Measurements from ENCODE around the gene MALAT1. TPM values are rescaled to one million over a fixed set of nuclear protein-coding genes. Genes with fewer than 3 reads are reported as not detected.

The MALAT1 gene
- total RNA-seq, 1 donor from 2014 or later = 12,130 TPM

- Mint-ChIP-seq H3K27ac (ENCODE audit: unreplicated experiment) (peak within 1 kb of the TSS; percentile 81), H3K9me3 (ENCODE audit: low read depth) (no peaks in the 10 kb centered on the region), H3K27me3 (ENCODE audit: low read depth) (no peaks in the 10 kb centered on the region), H3K4me1 (ENCODE audit: low read depth) (peaks cover 42% of the 10 kb centered on the region), H3K36me3 (ENCODE audit: low read depth) (peaks cover 10% of the 10 kb centered on the region), H3K4me3 (ENCODE audit: unreplicated experiment) (peak within 1 kb of the TSS; percentile 90)
- TF ChIP-seq CTCF (IDR thresholded peaks at IDR 0.05) = peak; percentile 15
- peak; percentile 90 for DNase-seq (ENCODE audit: low spot score)
Observed at GRCh38 chr11:65524741-65525545, 26.1 kb downstream of the MALAT1 start, which contains the start of gene SCYL1. TSS of gene SCYL1 (plus strand) at chr11:65525083. CDS start at chr11:65525154, 71 bp downstream.

- H3K36me3 Mint-ChIP-seq (ENCODE audit: low read depth) = peaks cover 14% of the 10 kb centered on the region
- peak overlapping the region; percentile 90 for H3K4me3 Mint-ChIP-seq (ENCODE audit: unreplicated experiment)
- H3K4me1 Mint-ChIP-seq (ENCODE audit: low read depth) = peaks cover 42% of the 10 kb centered on the region
- no peak for TF ChIP-seq CTCF (IDR thresholded peaks at IDR 0.05)
- DNase-seq (ENCODE audit: low spot score) = peak; percentile 86
- peak overlapping the region; percentile 81 for H3K27ac Mint-ChIP-seq (ENCODE audit: unreplicated experiment)
- H3K27me3 Mint-ChIP-seq (ENCODE audit: low read depth) = no peaks in the 10 kb centered on the region
- no peaks in the 10 kb centered on the region for H3K9me3 Mint-ChIP-seq (ENCODE audit: low read depth)
Observed at GRCh38 chr11:65525546-65526480, 27.0 kb downstream of the MALAT1 start.

- no peak for DNase-seq (ENCODE audit: low spot score)
- no peak for TF ChIP-seq CTCF (IDR thresholded peaks at IDR 0.05)
- no peak overlapping the region for H3K27ac Mint-ChIP-seq (ENCODE audit: unreplicated experiment)
- no peaks in the 10 kb centered on the region for H3K9me3 Mint-ChIP-seq (ENCODE audit: low read depth)
- H3K27me3 Mint-ChIP-seq (ENCODE audit: low read depth) = no peaks in the 10 kb centered on the region
- peak overlapping the region; percentile 90 for H3K4me3 Mint-ChIP-seq (ENCODE audit: unreplicated experiment)
- peaks cover 42% of the 10 kb centered on the region for H3K4me1 Mint-ChIP-seq (ENCODE audit: low read depth)
- peaks cover 23% of the 10 kb centered on the region for H3K36me3 Mint-ChIP-seq (ENCODE audit: low read depth)
Observed at GRCh38 chr11:65526744-65527143, 27.9 kb downstream of the MALAT1 start.

GRCh38 chr11:65528819-65529350, 30.0 kb downstream of the MALAT1 start:
- Mint-ChIP-seq H3K27ac (ENCODE audit: unreplicated experiment) (peak overlapping the region; percentile 67), H3K27me3 (ENCODE audit: low read depth) (no peaks in the 10 kb centered on the region), H3K4me3 (ENCODE audit: unreplicated experiment) (no peak overlapping the region)

More at GRCh38 chr11:65528819-65529350, 30.0 kb downstream of the MALAT1 start:
- no peaks in the 10 kb centered on the region for H3K9me3 Mint-ChIP-seq (ENCODE audit: low read depth)
- no peak for TF ChIP-seq CTCF (IDR thresholded peaks at IDR 0.05)
- DNase-seq (ENCODE audit: low spot score) = no peak
- H3K36me3 Mint-ChIP-seq (ENCODE audit: low read depth) = peaks cover 26% of the 10 kb centered on the region
- H3K4me1 Mint-ChIP-seq (ENCODE audit: low read depth) = peaks cover 31% of the 10 kb centered on the region

Data from chondrocyte (in vitro differentiated cells).